HG03097 (cell line): ENCODE measurements around the gene FCRL3.
A peak's percentile ranks its signal among the peaks of the same experiment; 100 is the strongest.

Experiments used
- ATAC-seq: cut with Tn5 transposase; IDR thresholded peaks from one replicate; pipeline ENCODE4 v1.9.1; 2021; ENCODE audit not compliant: unreplicated experiment, low FRiP score

The FCRL3 gene

GRCh38 chr1:157682710-157683437, 17.7 kb downstream of the FCRL3 start:
- no peak for ATAC-seq

DNA sequence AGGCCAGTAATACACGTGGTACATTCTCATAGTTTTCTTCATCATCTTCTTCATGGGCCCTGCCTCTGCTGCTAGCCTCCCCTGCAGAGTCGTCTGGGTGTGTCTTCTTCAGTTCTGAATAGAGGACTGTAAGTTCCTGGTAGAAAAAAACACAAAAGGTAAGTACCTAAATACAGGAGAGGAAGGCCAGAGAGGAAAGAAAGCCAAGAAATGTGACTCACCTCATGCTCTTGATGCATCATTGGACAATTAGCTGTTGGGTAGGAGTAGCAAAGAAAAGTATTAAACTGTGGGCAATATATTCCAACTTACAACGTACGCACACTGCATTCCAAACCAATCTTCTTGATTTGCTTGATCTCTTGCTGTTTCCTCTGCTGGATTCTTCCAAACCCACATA, 21.8 kb downstream of the FCRL3 start:
- no peak for ATAC-seq

DNA sequence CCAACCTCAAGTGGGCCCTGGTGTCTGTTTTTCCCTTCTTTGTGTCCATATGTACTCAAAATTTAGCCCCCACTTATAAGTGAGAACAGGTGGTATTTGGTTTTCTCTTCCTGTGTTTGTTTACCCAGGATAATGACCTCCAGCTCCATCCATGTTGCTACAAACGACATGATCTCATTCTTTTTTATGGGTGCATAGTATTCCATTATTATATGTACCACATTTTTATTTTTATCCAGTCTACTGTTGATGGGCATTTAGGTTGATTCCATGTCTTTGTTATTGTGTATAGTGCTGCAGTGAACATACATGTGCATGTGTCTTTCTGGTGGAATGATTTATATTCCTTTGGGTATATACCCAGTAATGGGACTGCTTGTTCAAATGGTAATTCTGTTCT, 27.6 kb downstream of the FCRL3 start:
- no peak for ATAC-seq

GRCh38 chr1:157671895-157672294, 28.7 kb downstream of the FCRL3 start:
- no peak for ATAC-seq

- ATAC-seq = no peak
Measured at GRCh38 chr1:157659576-157660247, 40.9 kb downstream of the FCRL3 start.

DNA sequence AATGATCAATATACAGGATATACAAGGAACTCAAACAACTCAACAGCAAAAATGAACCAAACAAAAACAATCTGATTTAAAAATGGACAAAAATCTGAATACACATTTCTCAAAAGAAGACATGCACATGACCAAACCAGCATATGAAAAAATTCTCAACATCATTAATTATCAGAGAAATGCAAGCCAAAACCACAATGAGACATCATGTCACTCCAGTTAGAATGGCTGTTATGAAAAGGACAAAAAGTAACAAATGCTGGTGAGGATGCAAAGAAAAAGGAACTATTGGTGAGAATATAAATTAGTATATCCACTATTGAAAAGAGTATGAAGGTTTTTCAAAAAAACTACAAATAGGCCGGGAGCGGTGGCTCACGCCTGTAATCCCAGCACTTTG, 42.0 kb downstream of the FCRL3 start:
- ATAC-seq = no peak

GRCh38 chr1:157653494-157653873, 47.1 kb downstream of the FCRL3 start:
- ATAC-seq = no peak

GRCh38 chr1:157652859-157653493, 47.6 kb downstream of the FCRL3 start:
- peak; percentile 90 for ATAC-seq

DNA sequence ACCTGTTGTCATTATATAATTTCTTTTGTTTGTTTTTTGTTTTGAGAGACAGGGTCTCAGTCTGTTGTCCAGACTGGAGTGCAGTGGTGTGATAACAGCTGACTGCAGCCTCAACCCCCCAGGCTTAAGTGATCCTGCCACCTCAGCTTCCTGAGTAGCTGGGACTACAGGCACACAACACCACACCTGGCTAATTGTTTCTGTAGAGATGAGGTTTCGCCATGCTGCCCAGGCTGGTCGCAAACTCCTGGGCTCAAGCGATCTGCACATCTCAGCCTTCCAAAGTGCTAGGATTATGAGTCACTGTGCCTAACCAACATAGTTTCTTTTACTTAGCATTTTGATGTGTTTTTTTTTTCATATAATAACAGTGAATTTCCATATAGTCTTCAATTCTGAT, 52.3 kb downstream of the FCRL3 start:
- no peak for ATAC-seq

DNA sequence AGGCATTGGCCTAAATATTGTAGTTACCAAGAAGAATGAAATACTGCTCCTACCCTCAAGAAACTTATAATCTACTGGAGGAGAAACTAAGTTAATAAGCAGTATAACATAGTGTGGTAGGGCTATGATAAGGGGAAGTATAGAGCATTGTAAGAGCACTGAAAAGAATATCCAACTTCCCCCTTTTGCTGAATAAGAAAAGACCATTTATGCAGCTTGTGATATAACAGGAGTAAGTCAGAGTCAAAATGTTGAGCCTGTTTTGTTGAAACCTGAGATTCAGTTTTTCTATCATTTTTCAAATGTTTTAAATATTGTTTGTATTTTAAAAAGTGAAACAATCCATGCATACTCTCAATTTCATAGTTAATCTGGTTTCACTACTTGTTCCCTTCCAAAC, 54.4 kb downstream of the FCRL3 start:
- ATAC-seq = no peak

GRCh38 chr1:157641177-157641576, 59.4 kb downstream of the FCRL3 start:
- ATAC-seq = no peak

DNA sequence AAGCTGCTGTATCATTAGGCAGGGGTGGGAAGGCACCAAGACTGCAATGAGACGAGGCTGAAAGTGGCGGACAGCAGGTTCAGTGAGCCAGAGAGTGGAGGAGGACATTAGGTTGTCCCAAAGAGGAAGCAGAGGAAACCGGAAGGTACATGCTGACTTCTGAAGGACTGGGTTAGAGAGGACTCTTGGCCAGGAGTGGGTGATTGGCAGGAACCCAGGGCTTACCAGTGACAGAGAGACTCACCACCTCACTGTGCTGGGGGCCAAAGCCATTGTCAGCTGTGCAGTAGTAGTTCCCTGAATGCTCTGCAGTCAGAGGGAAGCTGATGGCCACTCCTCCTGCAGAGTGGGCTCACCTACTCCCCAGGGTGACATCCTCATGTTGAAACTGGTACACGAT, 60.8 kb downstream of the FCRL3 start:
- ATAC-seq = no peak

GRCh38 chr1:157628773-157629172, 71.8 kb downstream of the FCRL3 start:
- ATAC-seq = no peak
